K562 (cell line): ENCODE data around the gene LHB. TPM values are rescaled to one million over a fixed set of nuclear protein-coding genes. Genes with fewer than 3 reads are reported as not detected.

ENCODE experiments used
- BMI1 ChIP-seq: fragments of 150-350 bp; IDR thresholded peaks from 2 replicates; pipeline ENCODE4 v1.6.1; 2014; ENCODE audit warnings: low read length
- CREB3 ChIP-seq: fragments of 450-650 bp; conservative IDR thresholded peaks from 2 replicates; pipeline ENCODE4 v1.6.1; 2016; ENCODE audit warnings: missing genetic modification characterization, low read depth, mild to moderate bottlenecking, missing compliant biosample characterization, moderate library complexity
- CSDE1 ChIP-seq, 2 experiments: fragments of 450-650 bp; IDR thresholded peaks; 2 replicates each; pipeline ENCODE4 v1.6.1; 2016; ENCODE audit warnings: mild to moderate bottlenecking in 1 of 2
- DPF2 ChIP-seq: fragments of 450-650 bp; IDR thresholded peaks from 2 replicates; pipeline ENCODE4 v1.6.1; 2016
- ELK1 ChIP-seq: sonication (generic); formaldehyde crosslinking; IDR thresholded peaks from 2 replicates; pipeline ENCODE4 v1.8.1; 2022; ENCODE audit warnings: missing genetic modification reagents
- ERF ChIP-seq: fragments of 450-650 bp; formaldehyde crosslinking; IDR thresholded peaks from 2 replicates; pipeline ENCODE4 v1.4.0; 2020; ENCODE audit warnings: mild to moderate bottlenecking, mixed read lengths
- GTF2A2 ChIP-seq: IDR thresholded peaks from 2 replicates; pipeline ENCODE4 v1.6.1; 2016; ENCODE audit warnings: mild to moderate bottlenecking, missing genetic modification characterization, missing compliant biosample characterization
- HNRNPLL ChIP-seq: fragments of 200-400 bp; formaldehyde crosslinking; IDR thresholded peaks from 2 replicates; pipeline ENCODE4 v1.6.1; 2017; ENCODE audit warnings: low read length, low read depth, mild to moderate bottlenecking; ENCODE audit not compliant: poor library complexity, severe bottlenecking
- ID3 ChIP-seq, 2 experiments: fragments of 250-450 bp in 1 of 2; fragments of 450-650 bp in 1 of 2; sonication (Bioruptor Pico) in 1 of 2; IDR thresholded peaks; 2 replicates each; pipeline versions ENCODE4 v1.6.1 to v1.8.0; 2016 to 2021; ENCODE audit warnings: mild to moderate bottlenecking in 2 of 2, moderate library complexity in 2 of 2, missing compliant biosample characterization in 1 of 2, missing genetic modification characterization in 1 of 2
- KLF13 ChIP-seq: fragments of 450-650 bp; IDR thresholded peaks from 2 replicates; pipeline ENCODE4 v1.6.1; 2016; ENCODE audit warnings: missing genetic modification characterization, low read depth, mild to moderate bottlenecking, missing compliant biosample characterization, moderate library complexity, borderline replicate concordance
- MCM3 ChIP-seq: fragments of 450-650 bp; IDR thresholded peaks from 2 replicates; pipeline ENCODE4 v1.6.1; 2016
- MED1 ChIP-seq: sonication (generic); formaldehyde crosslinking; IDR thresholded peaks from 2 replicates; pipeline ENCODE4 v1.8.1; 2023; ENCODE audit warnings: missing genetic modification reagents, borderline replicate concordance
- MLLT1 ChIP-seq, 2 experiments: fragments of 450-650 bp; IDR thresholded peaks; 2 replicates each; pipeline ENCODE4 v1.6.1; 2016
- NCOA6 ChIP-seq: fragments of 450-650 bp; IDR thresholded peaks from 2 replicates; pipeline ENCODE4 v1.6.1; 2017; ENCODE audit warnings: mild to moderate bottlenecking
- PHF8 ChIP-seq: fragments of 200-600 bp; sonication (generic); IDR thresholded peaks from 2 replicates; pipeline ENCODE4 v1.6.1; 2012; ENCODE audit warnings: mixed run types, mild to moderate bottlenecking, inconsistent platforms, low read length, moderate library complexity, borderline replicate concordance
- TARDBP ChIP-seq: fragments of 450-650 bp; IDR thresholded peaks from 2 replicates; pipeline ENCODE4 v1.6.1; 2016
- ZNF12 ChIP-seq: sonication (generic); formaldehyde crosslinking; IDR thresholded peaks from 2 replicates; pipeline ENCODE4 v1.4.0; 2020; ENCODE audit warnings: mild to moderate bottlenecking, missing genetic modification reagents
- ZNF280A ChIP-seq: fragments of 450-650 bp; IDR thresholded peaks from 2 replicates; pipeline ENCODE4 v1.6.1; 2018; ENCODE audit warnings: mild to moderate bottlenecking, low read depth; ENCODE audit not compliant: partially characterized antibody
- ZNF449 ChIP-seq: fragments of 250-450 bp; sonication (Bioruptor Pico); IDR thresholded peaks from 2 replicates; pipeline ENCODE4 v1.8.0; 2022; ENCODE audit warnings: moderate library complexity, mild to moderate bottlenecking, inconsistent platforms
- ZNF655 ChIP-seq: fragments of 250-450 bp; sonication (Bioruptor Pico); IDR thresholded peaks from 2 replicates; pipeline ENCODE4 v1.5.0; 2021
- polyA plus RNA-seq, 8 experiments: library from polyadenylated mRNA; depleted of rRNA in 4 of 8; stranded (reverse) in 5 of 8; unstranded in 3 of 8; fragments of >200 nt; fragmentation: Nextera tagmentation in 2 of 8; fragmentation: Illumina TruSeq in 1 of 8; extraction: Ambion mirVana in 2 of 8; extraction: Trizol in 1 of 8; gene quantifications; 2 replicates each; pipeline versions ENCODE4 v1.2.1 to v1.2.3, GENCODE V29; 2011 to 2014; ENCODE audit warnings: inconsistent platforms in 1 of 8, missing spikeins in 1 of 8
- total RNA-seq, 7 experiments: library from RNA; depleted of rRNA in 6 of 7; stranded (reverse); fragments of >200 nt in 6 of 7; fragmentation: Illumina TruSeq in 2 of 7; extraction: Trizol in 2 of 7; gene quantifications; 2 replicates each; pipeline versions ENCODE4 v1.2.1 to v1.2.3, GENCODE V29; 2011 to 2021; ENCODE audit warnings: low replicate concordance in 1 of 7

The LHB gene
- total and polyA plus RNA-seq, 9 of the 15 experiments (the other 6 are each of a cell fraction or from before 2014, with no cell fraction given): 0.54 TPM; not detected in 8

GRCh38 chr19:48992581-48993174, 24.2 kb downstream of the LHB start (continued):
- TF ChIP-seq ZNF280A (no peak), BMI1 (no peak), NCOA6 (no peak), MED1 (CRISPR knock-in tag) (no peak), MCM3 (no peak), GTF2A2 (no peak), KLF13 (tag) (no peak), CSDE1 (IDR thresholded peaks at IDR 0.05) (no peak), PHF8 (peak; percentile 56; the same call in 1 of the 2 replicates), ELK1 (no peak), HNRNPLL (no peak), ZNF655 (CRISPR knock-in tag) (no peak), ERF (CRISPR knock-in tag) (0 out of 2 replicates have a peak, but pooled peaks have one; percentile 31), ZNF449 (CRISPR knock-in tag) (no peak), TARDBP (no peak), DPF2 (no peak), MLLT1 (IDR thresholded peaks at IDR 0.05) (no peak), CREB3 (tag) (no peak), ZNF12 (CRISPR knock-in tag) (0 out of 2 replicates have a peak, but pooled peaks have one; percentile 21), ID3 (CRISPR knock-in tag; IDR thresholded peaks at IDR 0.05) (no peak), ID3 (tag; IDR thresholded peaks at IDR 0.05) (0 out of 2 replicates have a peak, but pooled peaks have one; percentile 41)
